GM21515 (cell line): Measurements from ENCODE around the gene MRPL11.

ENCODE experiments used
- ATAC-seq: cut with Tn5 transposase; IDR thresholded peaks from one replicate; pipeline ENCODE4 v1.9.1; 2021; ENCODE audit not compliant: unreplicated experiment

Gene MRPL11

DNA sequence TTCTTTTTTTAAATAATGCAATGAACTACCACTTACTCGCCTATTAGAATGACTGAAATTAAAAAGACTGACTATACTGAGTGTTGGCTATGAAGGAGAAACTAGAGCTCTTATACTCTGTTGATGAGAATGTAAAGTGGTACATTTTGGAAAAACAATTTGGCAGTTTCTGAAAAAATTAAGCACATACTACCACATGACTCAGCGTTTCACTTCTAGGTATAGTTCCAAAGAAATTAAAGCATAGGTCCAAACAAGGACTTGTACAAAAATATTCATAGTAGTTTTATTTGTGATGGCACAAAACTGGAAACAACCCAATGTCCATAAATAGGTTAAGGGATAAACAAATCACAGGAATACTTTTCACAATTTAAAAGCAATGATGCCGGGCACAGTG lies 44.7 kb downstream of the MRPL11 start:
- no peak for ATAC-seq

DNA sequence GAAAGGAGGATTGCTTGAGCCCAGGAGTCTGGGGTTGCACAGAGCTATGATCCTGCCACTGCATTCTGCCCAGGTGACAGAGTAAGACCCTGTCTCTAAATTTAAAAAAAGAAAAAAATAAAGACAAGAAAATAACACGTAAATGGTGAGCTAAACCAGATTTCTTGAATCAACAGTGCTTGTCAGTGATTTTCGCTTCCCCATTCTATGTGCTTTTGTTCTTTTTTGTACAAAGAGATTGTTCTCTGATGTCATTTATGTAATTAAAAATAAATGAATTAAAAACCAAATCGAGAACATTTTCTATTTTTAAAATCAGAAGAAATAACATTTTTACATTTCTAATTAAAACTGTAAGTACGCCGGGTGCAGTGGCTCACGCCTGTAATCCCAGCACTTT lies 47.3 kb downstream of the MRPL11 start:
- no peak for ATAC-seq

DNA sequence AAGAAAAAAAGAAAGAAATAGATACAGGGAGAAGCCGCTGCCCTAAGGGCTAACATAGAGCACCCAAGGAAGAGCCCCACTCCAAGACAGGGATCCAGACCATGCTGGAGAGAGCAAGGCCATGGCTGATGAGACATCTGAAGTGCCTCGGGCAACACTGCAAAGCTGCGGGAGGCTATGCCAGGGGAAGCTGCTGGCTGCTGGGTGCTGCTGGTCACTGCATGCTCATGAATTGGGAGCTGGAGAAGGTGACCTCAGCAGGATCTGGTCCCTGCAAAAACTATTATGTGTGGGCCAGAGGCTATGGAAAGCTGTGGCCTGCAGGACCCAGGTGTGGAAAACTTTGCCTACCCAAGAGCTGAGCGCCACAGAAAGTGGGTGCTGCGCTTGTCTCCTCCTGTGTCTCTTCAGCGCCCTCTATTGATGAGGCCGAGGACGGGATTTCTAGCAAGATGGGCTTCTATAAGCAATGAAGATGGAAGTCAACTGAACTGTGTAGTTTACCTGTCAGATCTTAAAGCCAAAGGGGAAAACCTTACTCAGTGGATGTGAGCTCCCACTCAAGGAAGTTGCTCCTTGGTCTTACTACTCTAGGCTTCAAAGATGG lies 49.8 kb downstream of the MRPL11 start:
- no peak for ATAC-seq

- ATAC-seq: no peak
These were observed 52.2 kb downstream of the MRPL11 start for GRCh38 chr11:66386171-66387069.
